K562 (cell line): ENCODE data around the gene HMOX1. TPM values are rescaled to one million over a fixed set of nuclear protein-coding genes. Genes with fewer than 3 reads are reported as not detected.
A peak's percentile ranks its signal among the peaks of the same experiment; 100 is the strongest.

Experiments used
- ATAC-seq: fragments of 200-7000 bp; cut with Tn5 transposase; 3 replicates; pipeline ENCODE4 v1.9.1; 2020; ENCODE audit warnings: moderate library complexity
- BruUV-seq: library from RNA; stranded (reverse); fragments of 400-500 nt; replicated peaks from 2 replicates; lab custom pipeline; 2021; lab: Mats Ljungman, UMichigan
- CTCF ChIA-PET: fragments of 300-600 bp; formaldehyde crosslinking; extraction: SDS; loops from one replicate; lab custom pipeline; 2021; ENCODE audit warnings: low intra/inter-chr PET ratio; lab: Yijun Ruan, JAX
- POLR2A ChIA-PET: fragments of 300-600, 350-650 bp; sonication (Branson Sonifier 250); formaldehyde crosslinking; extraction: SDS; loops from one replicate; lab custom pipeline; 2021; ENCODE audit warnings: antibody characterized with exemption, inconsistent platforms; lab: Yijun Ruan, JAX
- DNase-seq, 4 experiments: peaks; one replicate each; pipeline versions ENCODE4 v3.0.0 to v3.0.0-alpha.2; 2011 to 2018; ENCODE audit warnings: low spot score in 3 of 4, mixed read lengths in 3 of 4; ENCODE audit errors: extremely low read depth in 1 of 4
- FAIRE-seq: peaks from 2 replicates; lab custom pipeline; 2011; peaks lifted over from hg19 to GRCh38; lab: Jason Lieb, UNC
- H2AFZ ChIP-seq: 2 replicates; pipeline ENCODE4 v1.6.0; 2011; ENCODE audit warnings: low read depth, low read length, control low read depth, inconsistent platforms
- H3K27ac ChIP-seq: fragments of 200-600 bp; 3 replicates; pipeline ENCODE4 v1.8.0; 2011; ENCODE audit warnings: low read depth, mild to moderate bottlenecking, control low read depth, inconsistent platforms, low read length, moderate library complexity, mixed read lengths; ENCODE audit errors: extremely low read depth
- H3K27me3 ChIP-seq, 2 experiments: fragments of 300-600 bp in 1 of 2; 2 replicates in 1 of 2; 3 replicates in 1 of 2; pipeline versions ENCODE4 v1.6.0 to v1.8.0; 2011; ENCODE audit warnings: inconsistent platforms in 2 of 2, low read length in 2 of 2, mild to moderate bottlenecking in 1 of 2, mixed read lengths in 1 of 2, moderate library complexity in 1 of 2; ENCODE audit not compliant: control insufficient read depth in 2 of 2, insufficient read depth in 2 of 2
- H3K36me3 ChIP-seq: fragments of 300-600 bp; 3 replicates; pipeline ENCODE4 v1.8.0; 2011; ENCODE audit warnings: mild to moderate bottlenecking, low read length, inconsistent platforms; ENCODE audit not compliant: control insufficient read depth, insufficient read depth
- H3K4me1 ChIP-seq, 2 experiments: fragments of 200-600 bp in 1 of 2; replicated peaks in 1 of 2; 2 replicates in 1 of 2; 3 replicates in 1 of 2; pipeline versions ENCODE4 v1.5.1 to v1.8.0; 2011; ENCODE audit warnings: inconsistent platforms in 2 of 2, low read length in 2 of 2, mild to moderate bottlenecking in 1 of 2, mixed read lengths in 1 of 2, moderate library complexity in 1 of 2; ENCODE audit not compliant: control insufficient read depth in 2 of 2, insufficient read depth in 2 of 2
- H3K4me2 ChIP-seq: 2 replicates; pipeline ENCODE4 v1.6.1; 2011; ENCODE audit warnings: low read length, control low read depth, inconsistent platforms, mixed read lengths; ENCODE audit not compliant: insufficient read depth
- H3K4me3 ChIP-seq: fragments of 200-600 bp; sonication (generic), shearing (Covaris generic); 2 replicates; pipeline ENCODE4 v1.5.1; 2016; ENCODE audit warnings: control low read depth, inconsistent platforms
- H3K79me2 ChIP-seq: fragments of 200-600 bp; 3 replicates; pipeline ENCODE4 v1.8.0; 2011; ENCODE audit warnings: low read length, inconsistent platforms; ENCODE audit not compliant: control insufficient read depth, insufficient read depth
- H3K9ac ChIP-seq, 2 experiments: 2 replicates each; pipeline versions ENCODE4 v1.6.0 to v1.6.1; 2011; ENCODE audit warnings: low read depth in 2 of 2, low read length in 2 of 2, control low read depth in 1 of 2, inconsistent platforms in 1 of 2, mild to moderate bottlenecking in 1 of 2, mixed read lengths in 1 of 2; ENCODE audit not compliant: insufficient read depth in 1 of 2
- H3K9me1 ChIP-seq: one replicate; pipeline ENCODE4 v1.6.0; 2011; ENCODE audit warnings: inconsistent platforms, mild to moderate bottlenecking, low read length, moderate library complexity; ENCODE audit not compliant: control insufficient read depth, insufficient read depth
- H3K9me3 ChIP-seq: replicated peaks from 2 replicates; pipeline ENCODE4 v1.5.1; 2011; ENCODE audit warnings: low read depth, low read length, inconsistent platforms; ENCODE audit not compliant: control insufficient read depth, insufficient read depth
- H4K20me1 ChIP-seq: replicated peaks from 2 replicates; pipeline ENCODE4 v1.6.1; 2011; ENCODE audit warnings: low read length, inconsistent platforms, mixed read lengths; ENCODE audit not compliant: control insufficient read depth, insufficient read depth
- BCOR ChIP-seq: fragments of 450-650 bp; IDR thresholded peaks from 2 replicates; pipeline ENCODE4 v1.6.1; 2016
- FOXJ3 ChIP-seq: sonication (generic); formaldehyde crosslinking; IDR thresholded peaks from 2 replicates; pipeline ENCODE4 v1.4.0; 2020; ENCODE audit warnings: mild to moderate bottlenecking, missing genetic modification reagents
- NR2F6 ChIP-seq: fragments of 450-650 bp; formaldehyde crosslinking; IDR thresholded peaks from 2 replicates; pipeline ENCODE4 v1.4.0; 2020; ENCODE audit warnings: mild to moderate bottlenecking
- RBM25 ChIP-seq: fragments of 200-400 bp; formaldehyde crosslinking; IDR thresholded peaks from 2 replicates; pipeline ENCODE4 v1.6.1; 2018; ENCODE audit warnings: low read length, low read depth, moderate library complexity; ENCODE audit not compliant: severe bottlenecking
- U2AF2 ChIP-seq: fragments of 200-400 bp; formaldehyde crosslinking; optimal IDR thresholded peaks from 2 replicates; pipeline ENCODE3; 2017; ENCODE audit warnings: low read depth, mild to moderate bottlenecking, low read length
- UBTF ChIP-seq, 2 experiments: IDR thresholded peaks; 2 replicates each; pipeline ENCODE4 v1.6.1; 2012; ENCODE audit warnings: improper control_type of control experiment in 2 of 2, low read depth in 2 of 2, low read length in 2 of 2, borderline replicate concordance in 1 of 2
- ZFP36 ChIP-seq: fragments of 150-350 bp; IDR thresholded peaks from 2 replicates; pipeline ENCODE4 v1.6.1; 2018; ENCODE audit warnings: low read length, low read depth; ENCODE audit not compliant: partially characterized antibody
- ZNF695 ChIP-seq: fragments of 450-650 bp; formaldehyde crosslinking; IDR thresholded peaks from 2 replicates; pipeline ENCODE4 v1.4.0; 2020; ENCODE audit warnings: mild to moderate bottlenecking, moderate library complexity
- WGBS: fragments of 100-300 bp; shearing (Covaris generic); methylation state at CpG from one replicate; pipeline ENCODE4 v1.1.6; 2016; ENCODE audit warnings: low coverage, mixed read lengths; ENCODE audit not compliant: insufficient coverage; ENCODE audit errors: missing lambda C conversion rate; 5-methylcytosine and 5-hydroxymethylcytosine counted together
- in situ Hi-C: fragments of 300-500 bp; cut with MboI; formaldehyde crosslinking; loops from 4 replicates; pipeline ENCODE4 v1.15.0; 2018; ENCODE audit warnings: inconsistent platforms, mixed read lengths
- intact Hi-C: fragments of 100-400 bp; cut with micrococcal nuclease; formaldehyde crosslinking; loops from 2 replicates; pipeline ENCODE4 v1.14.2; 2022
- polyA plus RNA-seq, 8 experiments: library from polyadenylated mRNA; depleted of rRNA in 4 of 8; stranded (reverse) in 5 of 8; unstranded in 3 of 8; fragments of >200 nt; fragmentation: Nextera tagmentation in 2 of 8; fragmentation: Illumina TruSeq in 1 of 8; extraction: Ambion mirVana in 2 of 8; extraction: Trizol in 1 of 8; gene quantifications; 2 replicates each; pipeline versions ENCODE4 v1.2.1 to v1.2.3, GENCODE V29; 2011 to 2014; ENCODE audit warnings: inconsistent platforms in 1 of 8, missing spikeins in 1 of 8
- total RNA-seq, 7 experiments: library from RNA; depleted of rRNA in 6 of 7; stranded (reverse); fragments of >200 nt in 6 of 7; fragmentation: Illumina TruSeq in 2 of 7; extraction: Trizol in 2 of 7; gene quantifications; 2 replicates each; pipeline versions ENCODE4 v1.2.1 to v1.2.3, GENCODE V29; 2011 to 2021; ENCODE audit warnings: low replicate concordance in 1 of 7
- TF ChIP-seq, protein P1 (sequence below): fragments of 250-450 bp; sonication (Bioruptor Pico); IDR thresholded peaks from 2 replicates; pipeline ENCODE4 v1.5.0; 2022; ENCODE audit warnings: mild to moderate bottlenecking
- TF ChIP-seq, protein P2 (sequence below): fragments of 450-650 bp; formaldehyde crosslinking; IDR thresholded peaks from 2 replicates; pipeline ENCODE4 v1.4.0; 2020; ENCODE audit warnings: mild to moderate bottlenecking, mixed read lengths
- TF ChIP-seq, protein P3 (sequence below): fragments of 450-650 bp; IDR thresholded peaks from 2 replicates; pipeline ENCODE4 v1.7.1; 2018; ENCODE audit warnings: mild to moderate bottlenecking, low read depth; ENCODE audit not compliant: partially characterized antibody

Gene HMOX1
- total and polyA plus RNA-seq, 9 of the 15 experiments (the other 6 are each of a cell fraction or from before 2014, with no cell fraction given) = not detected

DNA sequence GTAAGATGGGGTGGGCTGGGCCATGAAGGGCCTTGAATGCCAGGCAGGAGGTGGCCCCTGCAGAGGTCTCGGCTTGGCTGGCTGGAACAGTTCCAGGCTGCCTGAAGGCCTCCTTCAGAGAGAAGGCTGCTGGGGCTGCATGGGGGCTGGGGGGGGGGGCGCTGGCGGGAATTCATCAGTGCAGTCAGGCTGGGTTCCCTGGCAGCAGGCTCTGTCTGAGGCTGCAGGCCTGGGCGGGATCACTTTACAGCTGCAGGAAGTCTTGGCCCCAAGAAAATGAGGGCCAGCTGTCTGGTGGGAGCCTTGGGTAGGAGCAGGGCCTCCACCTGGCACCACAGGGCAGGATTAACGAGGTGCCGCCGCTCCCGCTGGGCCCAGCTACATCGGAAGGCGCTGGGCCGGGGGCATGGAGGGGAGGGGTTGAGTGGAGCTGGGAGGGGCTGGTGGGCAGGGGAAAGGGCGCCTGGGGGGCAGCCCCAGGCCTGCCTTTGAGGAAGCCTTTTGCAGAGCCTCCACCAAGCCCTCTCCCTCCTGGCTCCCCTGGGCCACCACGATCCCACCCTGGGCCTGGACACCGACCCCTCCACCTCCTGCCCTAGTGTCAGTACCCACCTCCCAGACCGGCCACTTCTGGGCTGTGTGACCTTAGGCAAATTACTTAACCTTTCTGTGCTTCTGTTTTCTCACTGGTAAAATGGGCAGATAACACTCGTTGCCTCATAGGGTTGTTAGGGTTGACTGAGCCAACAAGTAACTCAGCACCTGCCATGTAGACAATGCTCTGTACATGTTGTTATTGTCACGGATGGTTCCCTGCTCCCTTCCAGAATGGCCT, 31.0 kb upstream of the HMOX1 start:
- H3K4me1 ChIP-seq = peaks cover 5 to 19% of the 10 kb centered on the region in 2 experiments; a peak in 4 of 5 replicates
- H3K9ac ChIP-seq = peak overlapping the region in 1 of 2 experiments; percentile 86; a peak in 1 of 4 replicates
- no peaks in the 10 kb centered on the region for H3K9me3 ChIP-seq
- H3K27me3 ChIP-seq = no peaks in the 10 kb centered on the region
- H3K9me1 ChIP-seq = no peaks in the 10 kb centered on the region
- H3K79me2 ChIP-seq = no peaks in the 10 kb centered on the region
- in situ Hi-C loops = loop anchor here (5.0 to 10.0 kb wide), 2 partner anchors 232 to 775 kb away; no protein-coding TSS in a partner anchor
- H2AFZ ChIP-seq = peak overlapping the region; percentile 82; the same call in 1 of the 2 replicates
- DNase-seq (no peak), FAIRE-seq (no peak), ATAC-seq (no peak)
- no peak overlapping the region for H3K4me3 ChIP-seq
- 52% methylated on average over 5 of the region's 17 CpGs for WGBS
- no peak overlapping the region for H3K4me2 ChIP-seq
- BruUV-seq = no TSS peak
- no peaks in the 10 kb centered on the region for H3K36me3 ChIP-seq
- intact Hi-C loops = loop anchor here (1.0 to 10.0 kb wide), 5 partner anchors 55 to 772 kb away; partner anchors contain the start of gene MCM5
- H3K27ac ChIP-seq = no peak overlapping the region
- POLR2A ChIA-PET = interaction anchor here (0.6 to 1.3 kb wide), 2 partner anchors 11 to 84 kb away, joined by 3 to 4 read pairs; no protein-coding TSS in a partner anchor
- H4K20me1 ChIP-seq = no peaks in the 10 kb centered on the region
- CTCF ChIA-PET = interaction anchor here (0.6 to 2.6 kb wide), 4 partner anchors 80 to 1912 kb away, joined by 3 to 22 read pairs (median 4); no protein-coding TSS in a partner anchor
- TF ChIP-seq, protein P1, sequence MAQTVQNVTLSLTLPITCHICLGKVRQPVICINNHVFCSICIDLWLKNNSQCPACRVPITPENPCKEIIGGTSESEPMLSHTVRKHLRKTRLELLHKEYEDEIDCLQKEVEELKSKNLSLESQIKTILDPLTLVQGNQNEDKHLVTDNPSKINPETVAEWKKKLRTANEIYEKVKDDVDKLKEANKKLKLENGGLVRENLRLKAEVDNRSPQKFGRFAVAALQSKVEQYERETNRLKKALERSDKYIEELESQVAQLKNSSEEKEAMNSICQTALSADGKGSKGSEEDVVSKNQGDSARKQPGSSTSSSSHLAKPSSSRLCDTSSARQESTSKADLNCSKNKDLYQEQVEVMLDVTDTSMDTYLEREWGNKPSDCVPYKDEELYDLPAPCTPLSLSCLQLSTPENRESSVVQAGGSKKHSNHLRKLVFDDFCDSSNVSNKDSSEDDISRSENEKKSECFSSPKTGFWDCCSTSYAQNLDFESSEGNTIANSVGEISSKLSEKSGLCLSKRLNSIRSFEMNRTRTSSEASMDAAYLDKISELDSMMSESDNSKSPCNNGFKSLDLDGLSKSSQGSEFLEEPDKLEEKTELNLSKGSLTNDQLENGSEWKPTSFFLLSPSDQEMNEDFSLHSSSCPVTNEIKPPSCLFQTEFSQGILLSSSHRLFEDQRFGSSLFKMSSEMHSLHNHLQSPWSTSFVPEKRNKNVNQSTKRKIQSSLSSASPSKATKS (CRISPR knock-in tag) = no peak
- TF ChIP-seq ZNF695 (no peak), UBTF (IDR thresholded peaks at IDR 0.05; ENCODE audit: borderline replicate concordance in 1 of 2, low read depth in 2 of 2, low read length in 2 of 2) (no peak), FOXJ3 (CRISPR knock-in tag) (no peak), U2AF2 (no peak), NR2F6 (no peak), ZFP36 (peak; percentile 54), RBM25 (peak; percentile 14), BCOR (peak; percentile 49; the same call in 1 of the 2 replicates)
- TF ChIP-seq, protein P2, sequence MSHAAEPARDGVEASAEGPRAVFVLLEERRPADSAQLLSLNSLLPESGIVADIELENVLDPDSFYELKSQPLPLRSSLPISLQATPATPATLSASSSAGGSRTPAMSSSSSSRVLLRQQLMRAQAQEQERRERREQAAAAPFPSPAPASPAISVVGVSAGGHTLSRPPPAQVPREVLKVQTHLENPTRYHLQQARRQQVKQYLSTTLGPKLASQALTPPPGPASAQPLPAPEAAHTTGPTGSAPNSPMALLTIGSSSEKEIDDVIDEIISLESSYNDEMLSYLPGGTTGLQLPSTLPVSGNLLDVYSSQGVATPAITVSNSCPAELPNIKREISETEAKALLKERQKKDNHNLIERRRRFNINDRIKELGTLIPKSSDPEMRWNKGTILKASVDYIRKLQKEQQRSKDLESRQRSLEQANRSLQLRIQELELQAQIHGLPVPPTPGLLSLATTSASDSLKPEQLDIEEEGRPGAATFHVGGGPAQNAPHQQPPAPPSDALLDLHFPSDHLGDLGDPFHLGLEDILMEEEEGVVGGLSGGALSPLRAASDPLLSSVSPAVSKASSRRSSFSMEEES (CRISPR knock-in tag) = no peak
- TF ChIP-seq, protein P3, sequence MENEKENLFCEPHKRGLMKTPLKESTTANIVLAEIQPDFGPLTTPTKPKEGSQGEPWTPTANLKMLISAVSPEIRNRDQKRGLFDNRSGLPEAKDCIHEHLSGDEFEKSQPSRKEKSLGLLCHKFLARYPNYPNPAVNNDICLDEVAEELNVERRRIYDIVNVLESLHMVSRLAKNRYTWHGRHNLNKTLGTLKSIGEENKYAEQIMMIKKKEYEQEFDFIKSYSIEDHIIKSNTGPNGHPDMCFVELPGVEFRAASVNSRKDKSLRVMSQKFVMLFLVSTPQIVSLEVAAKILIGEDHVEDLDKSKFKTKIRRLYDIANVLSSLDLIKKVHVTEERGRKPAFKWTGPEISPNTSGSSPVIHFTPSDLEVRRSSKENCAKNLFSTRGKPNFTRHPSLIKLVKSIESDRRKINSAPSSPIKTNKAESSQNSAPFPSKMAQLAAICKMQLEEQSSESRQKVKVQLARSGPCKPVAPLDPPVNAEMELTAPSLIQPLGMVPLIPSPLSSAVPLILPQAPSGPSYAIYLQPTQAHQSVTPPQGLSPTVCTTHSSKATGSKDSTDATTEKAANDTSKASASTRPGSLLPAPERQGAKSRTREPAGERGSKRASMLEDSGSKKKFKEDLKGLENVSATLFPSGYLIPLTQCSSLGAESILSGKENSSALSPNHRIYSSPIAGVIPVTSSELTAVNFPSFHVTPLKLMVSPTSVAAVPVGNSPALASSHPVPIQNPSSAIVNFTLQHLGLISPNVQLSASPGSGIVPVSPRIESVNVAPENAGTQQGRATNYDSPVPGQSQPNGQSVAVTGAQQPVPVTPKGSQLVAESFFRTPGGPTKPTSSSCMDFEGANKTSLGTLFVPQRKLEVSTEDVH = no peak
